ENCODE measurements around the gene C10orf71. TPM values are rescaled to one million over a fixed set of nuclear protein-coding genes. Genes with fewer than 3 reads are reported as not detected.

Gene C10orf71
- polyA plus RNA-seq, 6 donors from 2014 or later: not detected

GRCh38 chr10:49290131-49290530, 8.8 kb upstream of the C10orf71 start:
- ATAC-seq (ENCODE audit: low read depth in 2 of 2) (no peak), DNase-seq (no peak)
- Mint-ChIP-seq H3K4me1 (peaks cover 0 to 4% (median 2%) of the 10 kb centered on the region in 3 donors), H3K4me3 (no peak overlapping the region), H3K36me3 (no peaks in the 10 kb centered on the region), H3K27me3 (peaks cover 0 to 14% (median 10%) of the 10 kb centered on the region in 3 donors), H3K9me3 (peaks cover 0 to 4% (median 0%) of the 10 kb centered on the region in 7 donors), H3K27ac (no peak overlapping the region)

- no peak overlapping the region for H3K27ac Mint-ChIP-seq
- peaks cover 0 to 4% (median 0%) of the 10 kb centered on the region in 7 donors for H3K9me3 Mint-ChIP-seq
- H3K36me3 Mint-ChIP-seq: no peaks in the 10 kb centered on the region
- DNase-seq (no peak), ATAC-seq (ENCODE audit: low read depth in 2 of 2) (no peak)
- peaks cover 0 to 14% (median 10%) of the 10 kb centered on the region in 3 donors for H3K27me3 Mint-ChIP-seq
- peaks cover 0 to 4% (median 2%) of the 10 kb centered on the region in 3 donors for H3K4me1 Mint-ChIP-seq
- no peak overlapping the region for H3K4me3 Mint-ChIP-seq
Measured at GRCh38 chr10:49290607-49291006, 8.4 kb upstream of the C10orf71 start.

GRCh38 chr10:49292565-49293207, 6.3 kb upstream of the C10orf71 start:
- Mint-ChIP-seq H3K27ac (peak overlapping the region in 1 of 6 donors; percentile 65), H3K36me3 (no peaks in the 10 kb centered on the region)

GRCh38 chr10:49293208-49293603, 5.8 kb upstream of the C10orf71 start:
- H3K4me3 Mint-ChIP-seq: no peak overlapping the region

More at GRCh38 chr10:49292565-49293207, 6.3 kb upstream of the C10orf71 start:
- no peak for DNase-seq
- H3K4me1 Mint-ChIP-seq: peaks cover 0 to 4% (median 2%) of the 10 kb centered on the region in 3 donors
- no peak overlapping the region for H3K4me3 Mint-ChIP-seq
- H3K9me3 Mint-ChIP-seq: peaks cover 0 to 4% (median 0%) of the 10 kb centered on the region in 7 donors
- H3K27me3 Mint-ChIP-seq: peaks cover 0 to 14% (median 10%) of the 10 kb centered on the region in 3 donors
- ATAC-seq (ENCODE audit: low read depth in 2 of 2): no peak

GRCh38 chr10:49294731-49295130, 4.2 kb upstream of the C10orf71 start:
- H3K4me3 Mint-ChIP-seq: no peak overlapping the region
- H3K36me3 Mint-ChIP-seq: no peaks in the 10 kb centered on the region
- no peak for DNase-seq
- H3K9me3 Mint-ChIP-seq: peaks cover 0 to 4% (median 0%) of the 10 kb centered on the region in 7 donors
- ATAC-seq (ENCODE audit: low read depth in 2 of 2): no peak
- no peak overlapping the region for H3K27ac Mint-ChIP-seq
- peaks cover 0 to 14% (median 10%) of the 10 kb centered on the region in 3 donors for H3K27me3 Mint-ChIP-seq
- H3K4me1 Mint-ChIP-seq: peaks cover 10 to 21% (median 18%) of the 10 kb centered on the region in 3 donors

More at GRCh38 chr10:49293208-49293603, 5.8 kb upstream of the C10orf71 start:
- no peak for DNase-seq
- Mint-ChIP-seq H3K27me3 (peaks cover 0 to 14% (median 10%) of the 10 kb centered on the region in 3 donors), H3K4me1 (peaks cover 0 to 6% (median 6%) of the 10 kb centered on the region in 3 donors), H3K36me3 (no peaks in the 10 kb centered on the region), H3K27ac (peak overlapping the region in 1 of 6 donors; percentile 65), H3K9me3 (peaks cover 0 to 4% (median 0%) of the 10 kb centered on the region in 7 donors)
- ATAC-seq (ENCODE audit: low read depth in 2 of 2): no peak

GRCh38 chr10:49295297-49295696, 3.7 kb upstream of the C10orf71 start:
- Mint-ChIP-seq H3K27ac (no peak overlapping the region), H3K36me3 (no peaks in the 10 kb centered on the region), H3K9me3 (peaks cover 0 to 4% (median 0%) of the 10 kb centered on the region in 7 donors), H3K27me3 (peaks cover 0 to 14% (median 5%) of the 10 kb centered on the region in 3 donors), H3K4me3 (no peak overlapping the region), H3K4me1 (peaks cover 13 to 27% (median 22%) of the 10 kb centered on the region in 3 donors)
- ATAC-seq (ENCODE audit: low read depth in 2 of 2) (no peak), DNase-seq (no peak)

- Mint-ChIP-seq H3K27me3 (peaks cover 0 to 14% (median 5%) of the 10 kb centered on the region in 3 donors), H3K4me3 (no peak overlapping the region), H3K4me1 (peaks cover 13 to 32% (median 22%) of the 10 kb centered on the region in 3 donors), H3K36me3 (no peaks in the 10 kb centered on the region), H3K27ac (no peak overlapping the region), H3K9me3 (peaks cover 0 to 4% (median 0%) of the 10 kb centered on the region in 7 donors)
- ATAC-seq (ENCODE audit: low read depth in 2 of 2): no peak
- DNase-seq: no peak
Measured at GRCh38 chr10:49296382-49296781, 2.6 kb upstream of the C10orf71 start.

- no peak for DNase-seq
- no peak for ATAC-seq (ENCODE audit: low read depth in 2 of 2)
- no peak overlapping the region for H3K27ac Mint-ChIP-seq
- H3K9me3 Mint-ChIP-seq: peaks cover 0 to 4% (median 0%) of the 10 kb centered on the region in 7 donors
- H3K36me3 Mint-ChIP-seq: no peaks in the 10 kb centered on the region
- H3K4me3 Mint-ChIP-seq: no peak overlapping the region
- H3K4me1 Mint-ChIP-seq: peaks cover 13 to 32% (median 22%) of the 10 kb centered on the region in 3 donors
- peaks cover 0 to 11% (median 3%) of the 10 kb centered on the region in 3 donors for H3K27me3 Mint-ChIP-seq
Measured at GRCh38 chr10:49296836-49297235, 2.1 kb upstream of the C10orf71 start.

- Mint-ChIP-seq H3K36me3 (no peaks in the 10 kb centered on the region), H3K4me3 (peak overlapping the region in 1 of 8 donors; percentile 12), H3K4me1 (peaks cover 13 to 30% (median 18%) of the 10 kb centered on the region in 3 donors), H3K27ac (peak overlapping the region in 1 of 6 donors; percentile 43), H3K9me3 (peaks cover 0 to 1% (median 0%) of the 10 kb centered on the region in 7 donors), H3K27me3 (peaks cover 0 to 2% (median 0%) of the 10 kb centered on the region in 3 donors)
- DNase-seq (no peak), ATAC-seq (ENCODE audit: low read depth in 2 of 2) (no peak)
Measured at GRCh38 chr10:49297818-49298670, 926 bp upstream of the C10orf71 start.

- DNase-seq (no peak), ATAC-seq (ENCODE audit: low read depth in 2 of 2) (no peak)
- Mint-ChIP-seq H3K27ac (peak overlapping the region in 1 of 6 donors; percentile 71), H3K36me3 (no peaks in the 10 kb centered on the region), H3K27me3 (no peaks in the 10 kb centered on the region), H3K4me3 (peak overlapping the region in 1 of 8 donors; percentile 54), H3K9me3 (no peaks in the 10 kb centered on the region), H3K4me1 (peaks cover 13 to 30% (median 17%) of the 10 kb centered on the region in 3 donors)
Measured at GRCh38 chr10:49298671-49298982, 343 bp upstream of the C10orf71 start.

- DNase-seq (no peak), ATAC-seq (ENCODE audit: low read depth in 2 of 2) (peak; percentile 60 to 83)
- Mint-ChIP-seq H3K36me3 (no peaks in the 10 kb centered on the region), H3K4me3 (peak overlapping the region in 2 of 8 donors; percentile 42 to 43), H3K9me3 (no peaks in the 10 kb centered on the region), H3K27me3 (no peaks in the 10 kb centered on the region), H3K4me1 (peaks cover 13 to 30% (median 17%) of the 10 kb centered on the region in 3 donors), H3K27ac (peak overlapping the region in 4 of 6 donors; percentile 38 to 71 (median 60))
Measured at GRCh38 chr10:49299816-49300139, 808 bp downstream of the C10orf71 start.

GRCh38 chr10:49300140-49300974, 1.4 kb downstream of the C10orf71 start:
- Mint-ChIP-seq H3K36me3 (no peaks in the 10 kb centered on the region), H3K27ac (peak overlapping the region in 4 of 6 donors; percentile 38 to 71 (median 55)), H3K9me3 (no peaks in the 10 kb centered on the region), H3K27me3 (no peaks in the 10 kb centered on the region), H3K4me3 (peak overlapping the region in 2 of 8 donors; percentile 42 to 43), H3K4me1 (peaks cover 13 to 30% (median 17%) of the 10 kb centered on the region in 3 donors)
- ATAC-seq (ENCODE audit: low read depth in 2 of 2) (peak; percentile 39 to 76), DNase-seq (no peak)

- H3K27me3 Mint-ChIP-seq: no peaks in the 10 kb centered on the region
- no peaks in the 10 kb centered on the region for H3K9me3 Mint-ChIP-seq
- peaks cover 13 to 30% (median 17%) of the 10 kb centered on the region in 3 donors for H3K4me1 Mint-ChIP-seq
- ATAC-seq (ENCODE audit: low read depth in 2 of 2): no peak
- DNase-seq: no peak
- no peaks in the 10 kb centered on the region for H3K36me3 Mint-ChIP-seq
- peak overlapping the region in 1 of 6 donors; percentile 42 for H3K27ac Mint-ChIP-seq
- H3K4me3 Mint-ChIP-seq: no peak overlapping the region
Measured at GRCh38 chr10:49301302-49301701, 2.3 kb downstream of the C10orf71 start.

Measured in naive B cell (primary cell).